Measurements from ENCODE around the gene RTN4R.
"Not testable (repeated sequence)": the region's sequence is repeated elsewhere in the genome, so short reads cannot be mapped to it uniquely, and the experiment has no call there.

RTN4R gene

DNA sequence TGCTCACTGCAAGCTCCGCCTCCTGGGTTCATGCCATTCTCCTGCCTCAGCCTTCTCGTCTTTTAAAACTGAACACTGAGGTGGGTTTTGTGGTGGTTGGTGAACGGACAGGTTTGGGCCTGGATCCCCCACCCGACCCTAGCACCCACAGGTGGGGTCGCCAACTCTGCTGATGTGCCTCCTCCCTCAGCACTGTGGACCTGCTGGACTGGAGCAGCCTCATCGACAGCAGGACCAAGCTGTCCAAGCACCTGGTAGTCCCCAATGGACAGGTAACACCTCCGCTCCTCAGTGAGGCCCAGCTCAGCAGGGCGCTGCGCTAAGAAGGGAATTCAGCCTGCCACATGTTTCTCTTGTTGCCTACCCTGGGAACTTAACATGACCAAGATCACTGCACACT lies 36.5 kb upstream of the RTN4R start:
- TF ChIP-seq, protein P1, sequence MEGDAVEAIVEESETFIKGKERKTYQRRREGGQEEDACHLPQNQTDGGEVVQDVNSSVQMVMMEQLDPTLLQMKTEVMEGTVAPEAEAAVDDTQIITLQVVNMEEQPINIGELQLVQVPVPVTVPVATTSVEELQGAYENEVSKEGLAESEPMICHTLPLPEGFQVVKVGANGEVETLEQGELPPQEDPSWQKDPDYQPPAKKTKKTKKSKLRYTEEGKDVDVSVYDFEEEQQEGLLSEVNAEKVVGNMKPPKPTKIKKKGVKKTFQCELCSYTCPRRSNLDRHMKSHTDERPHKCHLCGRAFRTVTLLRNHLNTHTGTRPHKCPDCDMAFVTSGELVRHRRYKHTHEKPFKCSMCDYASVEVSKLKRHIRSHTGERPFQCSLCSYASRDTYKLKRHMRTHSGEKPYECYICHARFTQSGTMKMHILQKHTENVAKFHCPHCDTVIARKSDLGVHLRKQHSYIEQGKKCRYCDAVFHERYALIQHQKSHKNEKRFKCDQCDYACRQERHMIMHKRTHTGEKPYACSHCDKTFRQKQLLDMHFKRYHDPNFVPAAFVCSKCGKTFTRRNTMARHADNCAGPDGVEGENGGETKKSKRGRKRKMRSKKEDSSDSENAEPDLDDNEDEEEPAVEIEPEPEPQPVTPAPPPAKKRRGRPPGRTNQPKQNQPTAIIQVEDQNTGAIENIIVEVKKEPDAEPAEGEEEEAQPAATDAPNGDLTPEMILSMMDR (IDR thresholded peaks at IDR 0.05; ENCODE audit: low read depth, low read length): no peak
- no peak overlapping the region for H3K4me3 ChIP-seq (ENCODE audit: low read depth, low read length)

DNA sequence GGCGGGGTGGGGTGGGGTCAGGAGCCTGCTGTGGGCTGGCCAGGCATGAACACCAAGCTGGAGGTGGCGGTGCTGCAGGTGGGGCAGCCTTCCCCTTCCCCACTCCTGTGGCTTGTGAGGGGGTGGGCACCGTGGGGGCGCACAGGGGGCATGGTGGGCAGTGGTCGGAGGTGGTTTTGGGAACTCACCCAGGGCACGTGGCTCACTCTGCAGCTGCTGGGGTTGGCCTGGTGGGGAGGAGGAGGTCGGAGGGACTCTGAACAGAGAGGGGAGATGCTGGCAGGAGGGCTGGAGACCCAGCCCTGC lies 35.1 kb upstream of the RTN4R start:
- not testable (repeated sequence) for H3K4me3 ChIP-seq (ENCODE audit: low read depth, low read length)

DNA sequence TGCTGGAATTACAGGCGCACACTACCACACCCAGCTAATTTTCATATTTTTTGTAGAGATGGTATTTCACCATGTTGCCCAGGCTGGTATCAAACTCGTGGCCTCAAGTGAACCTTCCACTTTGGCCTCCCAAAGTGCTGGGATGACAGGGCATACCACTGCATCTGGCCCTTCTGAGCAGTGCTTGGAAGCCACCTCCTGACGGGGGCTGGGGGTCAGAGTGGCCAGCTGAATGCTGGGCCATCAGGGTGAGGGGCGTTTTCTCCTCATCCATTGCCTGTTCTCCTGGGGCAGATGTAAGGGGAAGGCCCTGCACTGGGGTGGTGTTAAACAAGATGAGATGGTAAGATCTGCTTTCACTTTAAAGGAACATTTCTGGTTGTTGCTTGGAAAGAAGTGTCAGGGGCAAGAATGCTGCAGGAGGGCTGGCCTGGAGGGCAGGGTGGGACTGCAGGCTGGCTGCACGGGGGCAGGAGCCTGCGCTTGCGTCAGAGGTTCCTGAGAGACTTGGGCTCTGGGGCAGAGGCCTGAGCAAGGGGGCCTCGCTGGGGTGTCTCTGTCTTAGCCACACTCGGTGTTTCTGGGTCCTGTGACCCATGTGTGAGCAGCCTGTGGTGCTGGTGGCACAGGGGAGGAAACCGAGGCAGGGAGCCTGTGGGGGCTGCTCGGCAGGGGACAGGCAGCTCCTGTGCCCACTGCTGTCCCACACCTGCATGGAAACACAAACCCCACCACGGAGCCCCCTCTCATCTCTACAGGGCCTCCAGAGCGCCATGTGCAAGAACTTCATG lies 34.5 kb upstream of the RTN4R start:
- TF ChIP-seq, protein P1 (IDR thresholded peaks at IDR 0.05; ENCODE audit: low read depth, low read length): no peak
- H3K4me3 ChIP-seq (ENCODE audit: low read depth, low read length): no peak overlapping the region

- TF ChIP-seq, protein P1 (IDR thresholded peaks at IDR 0.05; ENCODE audit: low read depth, low read length): no peak
- peak overlapping the region; percentile 58 for H3K4me3 ChIP-seq (ENCODE audit: low read depth, low read length)
These were observed 31.6 kb upstream of the RTN4R start for GRCh38 chr22:20299746-20300136.

DNA sequence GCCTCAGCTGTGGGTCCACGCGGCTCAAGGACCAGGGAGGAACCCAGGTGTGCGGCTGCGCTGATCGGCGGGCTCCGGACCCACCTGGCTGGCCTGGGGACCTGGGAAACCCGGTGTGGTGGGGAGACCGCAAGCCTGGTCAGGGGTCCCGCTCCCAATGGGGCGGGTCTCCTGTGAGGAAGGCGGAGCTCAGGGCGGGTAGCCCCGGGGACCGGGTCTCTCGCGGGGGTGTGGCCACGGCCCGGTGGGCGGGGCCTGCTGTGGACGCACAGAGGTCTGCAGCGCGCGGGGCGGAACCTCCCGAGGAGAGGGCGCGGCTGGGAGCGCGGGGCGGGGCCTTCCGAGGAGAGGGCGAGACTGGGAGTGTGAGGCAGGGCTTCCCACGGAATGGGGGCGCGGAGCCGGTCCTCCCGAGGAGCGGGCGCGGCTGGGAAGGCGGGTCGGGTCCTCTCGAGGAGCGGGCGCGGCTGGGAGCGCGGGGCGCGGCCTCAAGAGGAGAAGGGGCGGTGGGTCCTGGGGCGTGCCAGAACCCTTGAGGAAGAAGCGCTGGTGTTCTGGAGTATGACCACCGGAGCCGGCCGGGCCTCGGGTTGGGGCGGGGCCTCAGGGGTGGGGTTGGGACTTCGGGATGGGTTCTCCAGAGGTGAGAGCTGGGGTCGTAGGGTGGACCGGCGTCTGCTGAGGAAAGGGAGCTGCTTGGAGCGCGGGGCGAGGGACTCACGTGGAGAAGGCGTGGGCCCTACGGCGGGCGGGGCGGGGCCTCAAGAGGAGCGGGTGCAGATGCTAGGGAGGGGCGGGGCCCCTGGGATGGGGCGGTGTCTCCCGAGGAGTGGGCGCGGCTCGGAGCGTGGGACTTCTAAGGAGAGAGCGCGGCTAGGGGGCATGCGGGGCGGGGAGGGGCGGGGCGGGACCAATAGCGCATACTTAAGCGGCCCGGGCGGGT lies 31.0 kb upstream of the RTN4R start:
- peak overlapping the region; percentile 58 for H3K4me3 ChIP-seq (ENCODE audit: low read depth, low read length)
- TF ChIP-seq, protein P1 (IDR thresholded peaks at IDR 0.05; ENCODE audit: low read depth, low read length): no peak

DNA sequence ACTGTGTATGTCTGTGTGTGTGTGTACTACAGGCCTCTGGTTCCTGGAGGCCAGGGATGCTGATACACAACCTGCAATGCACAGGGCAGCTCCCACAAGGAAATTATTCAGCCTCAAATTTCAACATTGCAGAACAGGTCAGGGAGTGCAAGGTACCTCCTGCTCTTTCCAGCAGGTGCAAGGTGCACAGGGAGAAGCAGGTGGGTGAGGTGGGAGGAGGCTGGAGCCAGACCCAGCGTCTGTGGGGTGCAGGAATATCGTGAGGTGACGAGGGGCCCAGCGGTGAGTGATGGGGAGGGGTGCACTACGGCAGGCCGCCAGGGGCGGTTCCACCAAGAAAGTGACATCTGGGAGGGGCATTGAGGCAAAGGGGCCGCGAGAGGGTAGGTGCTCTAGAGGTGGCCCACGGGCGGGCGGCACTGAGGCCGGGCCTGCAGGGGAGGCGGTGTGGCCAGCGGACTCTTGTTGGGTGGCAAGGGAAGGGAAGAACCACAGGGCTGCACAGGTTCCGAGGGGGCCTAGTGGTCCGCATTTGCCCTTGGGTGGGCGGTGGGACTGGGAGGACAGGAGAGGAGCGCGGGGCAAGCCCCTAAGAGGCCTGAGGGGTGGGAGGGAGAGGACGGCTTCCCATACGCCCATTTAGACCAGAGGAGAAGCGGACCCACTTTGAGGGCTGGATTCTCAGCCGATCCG lies 30.1 kb upstream of the RTN4R start:
- TF ChIP-seq, protein P1 (IDR thresholded peaks at IDR 0.05; ENCODE audit: low read depth, low read length): no peak
- no peak overlapping the region for H3K4me3 ChIP-seq (ENCODE audit: low read depth, low read length)

DNA sequence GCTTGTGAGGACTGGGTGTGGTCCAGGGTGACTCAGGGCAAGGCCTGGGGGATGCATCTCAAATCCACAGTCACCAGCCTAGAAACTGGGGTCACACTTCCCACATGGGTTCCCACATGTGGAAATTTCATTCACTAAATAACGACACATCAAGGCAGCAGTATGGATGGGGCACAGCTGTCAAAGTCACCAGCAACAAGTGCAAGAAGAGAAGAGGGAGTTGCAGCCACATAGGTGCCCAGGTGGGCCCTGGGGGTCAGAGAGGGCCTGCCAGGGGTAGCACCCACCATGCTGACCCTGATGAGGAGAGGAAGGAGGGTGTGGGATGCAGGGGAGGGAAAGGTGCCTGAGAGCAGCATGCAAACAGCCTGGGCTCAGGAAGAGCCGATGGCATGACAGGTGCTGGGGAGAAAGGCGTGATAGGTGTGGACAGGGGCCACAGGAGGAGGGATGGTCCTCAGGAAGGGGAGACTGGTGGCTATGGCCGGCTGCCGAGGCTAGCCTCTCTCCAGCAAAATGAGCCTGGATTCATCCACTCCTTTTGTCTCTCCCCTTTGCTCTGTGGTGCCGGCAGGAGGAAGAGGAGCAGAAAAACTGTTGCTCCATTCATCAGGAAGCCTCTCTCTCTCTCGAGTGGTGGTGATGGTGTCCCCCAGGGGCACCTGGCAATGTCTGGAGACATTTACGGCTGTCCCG lies 29.4 kb upstream of the RTN4R start:
- TF ChIP-seq, protein P1 (IDR thresholded peaks at IDR 0.05; ENCODE audit: low read depth, low read length): no peak
- H3K4me3 ChIP-seq (ENCODE audit: low read depth, low read length): no peak overlapping the region
